ENCODE results near the gene GSK3A. TPM values are rescaled to one million over a fixed set of nuclear protein-coding genes. Genes with fewer than 3 reads are reported as not detected.

The GSK3A gene
- total and polyA plus RNA-seq, 2 donors, result 12.7 to 31.4 TPM

Other genes starting within 250 kb of the GSK3A start
- gene ATP1A3, start 248.4 kb downstream of the GSK3A start, total RNA-seq, result 1.2 TPM
- 2.6 TPM for gene ATP1A3, start 248.4 kb downstream of the GSK3A start, polyA plus RNA-seq
- gene GRIK5, start 172.4 kb downstream of the GSK3A start, total RNA-seq, result 0.33 TPM
- 1.7 TPM for gene GRIK5, start 172.4 kb downstream of the GSK3A start, polyA plus RNA-seq
- 6.0 TPM for gene ZNF574, start 166.4 kb downstream of the GSK3A start, total RNA-seq
- gene ZNF574, start 166.4 kb downstream of the GSK3A start, polyA plus RNA-seq, result 5.7 TPM
- 1.5 TPM for gene POU2F2, start 110.2 kb downstream of the GSK3A start, total RNA-seq
- 7.7 TPM for gene POU2F2, start 110.2 kb downstream of the GSK3A start, polyA plus RNA-seq
- gene DEDD2, start 24.9 kb downstream of the GSK3A start, total RNA-seq, result 30.1 TPM
- gene DEDD2, start 24.9 kb downstream of the GSK3A start, polyA plus RNA-seq, result 36.9 TPM
- gene ZNF526, start 22.3 kb downstream of the GSK3A start, total RNA-seq, result 4.1 TPM
- gene ZNF526, start 22.3 kb downstream of the GSK3A start, polyA plus RNA-seq, result 3.6 TPM
- 12.1 TPM for gene ERF, start 12.5 kb upstream of the GSK3A start, total RNA-seq
- gene ERF, start 12.5 kb upstream of the GSK3A start, polyA plus RNA-seq, result 53.7 TPM
- gene CIC, start 26.6 kb upstream of the GSK3A start, total RNA-seq, result 8.3 TPM
- 52.2 TPM for gene CIC, start 26.6 kb upstream of the GSK3A start, polyA plus RNA-seq
- 0.42 TPM for gene PRR19, start 59.5 kb upstream of the GSK3A start, total RNA-seq
- gene PRR19, start 59.5 kb upstream of the GSK3A start, polyA plus RNA-seq, result 0.78 TPM
- gene PAFAH1B3, start 60.0 kb upstream of the GSK3A start, total RNA-seq, result 61.8 TPM
- 25.6 TPM for gene PAFAH1B3, start 60.0 kb upstream of the GSK3A start, polyA plus RNA-seq
- not detected for gene TMEM145, start 70.7 kb upstream of the GSK3A start, total RNA-seq
- 0.78 TPM for gene TMEM145, start 70.7 kb upstream of the GSK3A start, polyA plus RNA-seq
- gene MEGF8, start 83.0 kb upstream of the GSK3A start, total RNA-seq, result 2.7 TPM
- gene MEGF8, start 83.0 kb upstream of the GSK3A start, polyA plus RNA-seq, result 5.5 TPM
- gene CNFN, start 147.7 kb upstream of the GSK3A start, total RNA-seq, result 0.85 TPM
- 32.7 TPM for gene CNFN, start 147.7 kb upstream of the GSK3A start, polyA plus RNA-seq
- gene LIPE, start 184.8 kb upstream of the GSK3A start, total RNA-seq, result 6.8 TPM
- 12.9 TPM for gene LIPE, start 184.8 kb upstream of the GSK3A start, polyA plus RNA-seq
- 0.14 TPM for gene CXCL17, start 200.3 kb upstream of the GSK3A start, total RNA-seq
- 8.4 TPM for gene CXCL17, start 200.3 kb upstream of the GSK3A start, polyA plus RNA-seq

Measured in thymus (tissue), 2 donors.